ENCODE measurements around the gene AVL9. TPM values are rescaled to one million over a fixed set of nuclear protein-coding genes. Genes with fewer than 3 reads are reported as not detected.
"Not testable (repeated sequence)": the region's sequence is repeated elsewhere in the genome, so short reads cannot be mapped to it uniquely, and the experiment has no call there.

AVL9 gene
- total RNA-seq, 3 donors from 2014 or later (not counting 1 experiment from before 2014, with no cell fraction given), result 36.0 to 50.0 (median 43.8) TPM

GRCh38 chr7:32462977-32463376, 32.3 kb upstream of the AVL9 start:
- no peak for TF ChIP-seq CTCF (IDR thresholded peaks at IDR 0.05)
- Histone ChIP-seq H3K36me3 (ENCODE audit: control insufficient read depth, insufficient read depth, low read length) (no peaks in the 10 kb centered on the region), H3K4me1 (ENCODE audit: control insufficient read depth, insufficient read depth, low read length) (no peaks in the 10 kb centered on the region), H3K9me3 (ENCODE audit: control insufficient read depth, insufficient read depth, low read length) (no peaks in the 10 kb centered on the region), H3K27ac (ENCODE audit: low read length) (no peak overlapping the region), H3K27me3 (ENCODE audit: control insufficient read depth, insufficient read depth, low read length) (no peaks in the 10 kb centered on the region), H3K4me3 (ENCODE audit: low read length) (no peak overlapping the region)
- H3K36me3 Mint-ChIP-seq, result no peaks in the 10 kb centered on the region
- ATAC-seq (no peak), DNase-seq (no peak)
- intact Hi-C loops (cut with micrococcal nuclease), result no loop called here
- H3K4me1 Mint-ChIP-seq, result no peaks in the 10 kb centered on the region
- no peaks in the 10 kb centered on the region for H3K9me3 Mint-ChIP-seq
- 100% methylated on average over 1 of the region's 1 CpG for WGBS (ENCODE audit: insufficient coverage)
- H3K27me3 Mint-ChIP-seq (ENCODE audit: low read depth in 2 of 2), result peaks cover 0 to 3% of the 10 kb centered on the region in 2 donors
- H3K4me3 Mint-ChIP-seq, result no peak overlapping the region
- H3K27ac Mint-ChIP-seq, result no peak overlapping the region

- ATAC-seq; H3K4me3 ChIP-seq (ENCODE audit: low read length); H3K9me3 ChIP-seq (ENCODE audit: control insufficient read depth, insufficient read depth, low read length); H3K27me3 ChIP-seq (ENCODE audit: control insufficient read depth, insufficient read depth, low read length); H3K27me3 Mint-ChIP-seq (ENCODE audit: low read depth in 2 of 2); intact Hi-C loops (cut with micrococcal nuclease); H3K36me3 ChIP-seq (ENCODE audit: control insufficient read depth, insufficient read depth, low read length); H3K27ac Mint-ChIP-seq; H3K4me1 Mint-ChIP-seq; H3K27ac ChIP-seq (ENCODE audit: low read length); H3K36me3 Mint-ChIP-seq; H3K4me1 ChIP-seq (ENCODE audit: control insufficient read depth, insufficient read depth, low read length); H3K4me3 Mint-ChIP-seq; H3K9me3 Mint-ChIP-seq; DNase-seq: not testable (repeated sequence)
- WGBS (ENCODE audit: insufficient coverage), result 92% methylated on average over 15 of the region's 30 CpGs
These were observed 30.5 kb upstream of the AVL9 start for GRCh38 chr7:32464641-32465416.

- H3K27ac Mint-ChIP-seq; intact Hi-C loops (cut with micrococcal nuclease): not testable (repeated sequence)
- no CpG with 5 or more reads among the region's 2 CpGs for WGBS (ENCODE audit: insufficient coverage)
These were observed 25.3 kb upstream of the AVL9 start for GRCh38 chr7:32470004-32470403.

GRCh38 chr7:32470871-32471270, 24.4 kb upstream of the AVL9 start:
- no peaks in the 10 kb centered on the region for H3K36me3 ChIP-seq (ENCODE audit: control insufficient read depth, insufficient read depth, low read length)
- no peaks in the 10 kb centered on the region for H3K27me3 ChIP-seq (ENCODE audit: control insufficient read depth, insufficient read depth, low read length)
- Mint-ChIP-seq H3K4me1 (no peaks in the 10 kb centered on the region), H3K4me3 (no peak overlapping the region), H3K27me3 (ENCODE audit: low read depth in 2 of 2) (peaks cover 12 to 29% of the 10 kb centered on the region in 2 donors), H3K27ac (no peak overlapping the region), H3K9me3 (no peaks in the 10 kb centered on the region), H3K36me3 (no peaks in the 10 kb centered on the region)
- TF ChIP-seq CTCF (IDR thresholded peaks at IDR 0.05), result no peak
- WGBS (ENCODE audit: insufficient coverage), result 85% methylated on average over 5 of the region's 5 CpGs
- intact Hi-C loops (cut with micrococcal nuclease), result no loop called here
- H3K9me3 ChIP-seq (ENCODE audit: control insufficient read depth, insufficient read depth, low read length), result no peaks in the 10 kb centered on the region
- H3K27ac ChIP-seq (ENCODE audit: low read length), result no peak overlapping the region
- DNase-seq, result no peak
- no peaks in the 10 kb centered on the region for H3K4me1 ChIP-seq (ENCODE audit: control insufficient read depth, insufficient read depth, low read length)
- H3K4me3 ChIP-seq (ENCODE audit: low read length), result no peak overlapping the region
- no peak for ATAC-seq

More at GRCh38 chr7:32470004-32470403, 25.3 kb upstream of the AVL9 start:
- not testable (repeated sequence) for H3K4me3 Mint-ChIP-seq; H3K27me3 ChIP-seq (ENCODE audit: control insufficient read depth, insufficient read depth, low read length); H3K9me3 ChIP-seq (ENCODE audit: control insufficient read depth, insufficient read depth, low read length); H3K4me3 ChIP-seq (ENCODE audit: low read length); DNase-seq; H3K4me1 Mint-ChIP-seq; H3K9me3 Mint-ChIP-seq; H3K36me3 Mint-ChIP-seq; H3K27ac ChIP-seq (ENCODE audit: low read length); ATAC-seq; H3K4me1 ChIP-seq (ENCODE audit: control insufficient read depth, insufficient read depth, low read length); H3K36me3 ChIP-seq (ENCODE audit: control insufficient read depth, insufficient read depth, low read length)
- peaks cover 8 to 20% of the 10 kb centered on the region in 2 donors for H3K27me3 Mint-ChIP-seq (ENCODE audit: low read depth in 2 of 2)

Measured in natural killer cell (primary cell).